Smooth muscle cell (in vitro differentiated cells): ENCODE data around the gene FHAD1. TPM values are rescaled to one million over a fixed set of nuclear protein-coding genes. Genes with fewer than 3 reads are reported as not detected.
A peak's percentile ranks its signal among the peaks of the same experiment; 100 is the strongest.

ENCODE experiments used
- DNase-seq: peaks from one replicate; lab custom pipeline; 2025; ENCODE audit not compliant: unreplicated experiment; lab: John Stamatoyannopoulos, UW
- H2AFZ ChIP-seq: fragments of 200-600 bp; sonication (generic); 2 replicates; pipeline ENCODE4 v1.6.0; 2016; ENCODE audit warnings: antibody characterized with exemption, low read depth, mild to moderate bottlenecking
- H3F3A ChIP-seq: fragments of 200-600 bp; sonication (generic); 2 replicates; pipeline ENCODE4 v1.6.0; 2017; ENCODE audit warnings: antibody characterized with exemption, low read depth
- H3K27ac ChIP-seq: fragments of 200-600 bp; sonication (generic); 2 replicates; pipeline ENCODE4 v1.5.1; 2016; ENCODE audit warnings: low read depth, mild to moderate bottlenecking
- H3K27me3 ChIP-seq: fragments of 200-600 bp; sonication (generic); 2 replicates; pipeline ENCODE4 v1.6.1; 2016; ENCODE audit warnings: low read depth, mild to moderate bottlenecking
- H3K36me3 ChIP-seq: fragments of 200-600 bp; sonication (generic); 2 replicates; pipeline ENCODE4 v1.5.1; 2016; ENCODE audit warnings: low read depth
- H3K4me1 ChIP-seq: fragments of 200-600 bp; sonication (generic); 2 replicates; pipeline ENCODE4 v1.5.1; 2016; ENCODE audit warnings: low read depth
- H3K4me2 ChIP-seq: fragments of 200-600 bp; sonication (generic); 2 replicates; pipeline ENCODE4 v1.6.0; 2016; ENCODE audit warnings: mild to moderate bottlenecking
- H3K4me3 ChIP-seq: fragments of 200-600 bp; sonication (generic); 2 replicates; pipeline ENCODE4 v1.5.1; 2016; ENCODE audit warnings: mild to moderate bottlenecking
- H3K79me2 ChIP-seq: fragments of 200-600 bp; sonication (generic); 2 replicates; pipeline ENCODE4 v1.6.0; 2016; ENCODE audit warnings: low read depth, mild to moderate bottlenecking
- H3K9ac ChIP-seq: fragments of 200-600 bp; sonication (generic); 2 replicates; pipeline ENCODE4 v1.6.0; 2016; ENCODE audit warnings: low read depth
- H3K9me3 ChIP-seq: fragments of 200-600 bp; sonication (generic); replicated peaks from 2 replicates; pipeline ENCODE4 v1.5.1; 2016; ENCODE audit warnings: low read depth
- H4K20me1 ChIP-seq: fragments of 200-600 bp; sonication (generic); 2 replicates; pipeline ENCODE4 v1.6.0; 2016; ENCODE audit warnings: low read depth
- CTCF ChIP-seq: fragments of 200-600 bp; sonication (generic); IDR thresholded peaks from 2 replicates; pipeline ENCODE4 v1.5.1; 2017; ENCODE audit warnings: borderline replicate concordance, mild to moderate bottlenecking, antibody characterized with exemption; ENCODE audit not compliant: insufficient read depth, poor library complexity, severe bottlenecking
- WGBS: methylation state at CpG from one replicate; pipeline ENCODE4 v1.1.7; 2016; ENCODE audit warnings: low lambda C conversion rate; 5-methylcytosine and 5-hydroxymethylcytosine counted together
- polyA plus RNA-seq: library from polyadenylated mRNA; unstranded; fragments of >200 nt; fragmentation: Nextera tagmentation; extraction: Ambion mirVana; gene quantifications from 2 replicates; pipeline ENCODE4 v1.2.1, GENCODE V29; 2016
- total RNA-seq: library from RNA; depleted of rRNA; stranded (reverse); fragments of >200 nt; gene quantifications from 2 replicates; pipeline ENCODE4 v1.2.3, GENCODE V29; 2014

Gene FHAD1
- total and polyA plus RNA-seq, 2 experiments from 2014 or later: 0.33 TPM; not detected in 1

DNA sequence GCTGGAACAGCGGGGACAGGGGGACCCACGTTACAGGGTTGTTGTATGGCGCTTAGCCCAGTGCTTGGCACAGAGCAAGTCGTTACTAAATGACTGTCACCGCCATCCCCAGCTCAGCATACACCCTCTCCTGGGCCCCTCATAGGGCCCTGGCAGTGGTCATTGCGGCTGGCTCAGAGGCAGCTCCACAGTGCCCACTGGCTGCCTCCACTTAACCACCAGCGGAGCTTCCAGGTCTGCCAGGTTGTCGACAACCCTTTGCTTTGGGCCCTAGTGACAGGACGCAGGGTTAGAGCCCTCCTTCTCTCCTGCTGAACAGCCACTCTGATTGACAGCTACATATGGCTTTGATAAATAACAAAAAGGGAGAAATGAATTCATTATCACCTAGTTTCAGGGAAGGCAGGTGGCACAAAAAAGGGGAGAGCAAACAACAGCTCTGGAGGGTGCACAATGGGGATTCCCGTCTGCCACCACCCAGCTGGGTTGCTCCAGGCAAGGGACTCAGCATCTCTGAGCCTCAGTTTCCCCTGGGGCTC is 167.5 kb downstream of the FHAD1 start:
- Histone ChIP-seq H3K36me3 (no peaks in the 10 kb centered on the region), H3K27me3 (no peaks in the 10 kb centered on the region), H3K79me2 (no peaks in the 10 kb centered on the region), H3F3A (no peaks in the 10 kb centered on the region), H4K20me1 (peaks cover 50% of the 10 kb centered on the region), H3K4me2 (no peak overlapping the region), H3K4me3 (no peak overlapping the region), H2AFZ (no peak overlapping the region), H3K4me1 (peaks cover 6% of the 10 kb centered on the region), H3K27ac (no peak overlapping the region), H3K9me3 (no peaks in the 10 kb centered on the region), H3K9ac (no peak overlapping the region)
- TF ChIP-seq CTCF: no peak
- WGBS: 94% methylated on average over 10 of the region's 10 CpGs
- DNase-seq: no peak

GRCh38 chr1:15417059-15417934 is 170.3 kb downstream of the FHAD1 start:
- H3K4me1 ChIP-seq: no peaks in the 10 kb centered on the region
- DNase-seq: no peak
- no peak overlapping the region for H3K9ac ChIP-seq
- H3K36me3 ChIP-seq: no peaks in the 10 kb centered on the region
- no peaks in the 10 kb centered on the region for H3F3A ChIP-seq
- 53% methylated on average over 18 of the region's 18 CpGs for WGBS
- no peak overlapping the region for H2AFZ ChIP-seq
- no peak overlapping the region for H3K4me3 ChIP-seq
- no peaks in the 10 kb centered on the region for H3K79me2 ChIP-seq
- H3K27ac ChIP-seq: peak overlapping the region; percentile 66
- H3K4me2 ChIP-seq: peak overlapping the region; percentile 77
- H4K20me1 ChIP-seq: peaks cover 48% of the 10 kb centered on the region
- no peaks in the 10 kb centered on the region for H3K9me3 ChIP-seq
- no peaks in the 10 kb centered on the region for H3K27me3 ChIP-seq
- no peak for TF ChIP-seq CTCF

- no peaks in the 10 kb centered on the region for H3K27me3 ChIP-seq
- 93% methylated on average over 18 of the region's 18 CpGs for WGBS
- no peaks in the 10 kb centered on the region for H3K4me1 ChIP-seq
- H3K4me2 ChIP-seq: no peak overlapping the region
- no peak overlapping the region for H3K9ac ChIP-seq
- H3K4me3 ChIP-seq: no peak overlapping the region
- H3K36me3 ChIP-seq: no peaks in the 10 kb centered on the region
- DNase-seq: no peak
- H3F3A ChIP-seq: no peaks in the 10 kb centered on the region
- no peak overlapping the region for H2AFZ ChIP-seq
- H3K79me2 ChIP-seq: no peaks in the 10 kb centered on the region
- no peaks in the 10 kb centered on the region for H3K9me3 ChIP-seq
- H3K27ac ChIP-seq: no peak overlapping the region
- peaks cover 39% of the 10 kb centered on the region for H4K20me1 ChIP-seq
- TF ChIP-seq CTCF: no peak
Observed at GRCh38 chr1:15418806-15419515, 171.9 kb downstream of the FHAD1 start.
